Endothelial cell of umbilical vein (primary cell): ENCODE results near the gene DNAJC4. TPM values are rescaled to one million over a fixed set of nuclear protein-coding genes. Genes with fewer than 3 reads are reported as not detected.

Experiments used
- BruUV-seq: library from RNA; stranded (reverse); fragments of 400-500 nt; replicated peaks from 2 replicates; lab custom pipeline; 2021; lab: Mats Ljungman, UMichigan
- CTCF ChIA-PET: fragments of 300-600, 350-600 bp; sonication (Branson Sonifier 250); formaldehyde crosslinking; loops from one replicate; lab custom pipeline; 2021; ENCODE audit warnings: antibody characterized with exemption, inconsistent platforms; lab: Charles Lee
- POLR2A ChIA-PET: fragments of 300-600, 350-600 bp; sonication (Branson Sonifier 250); formaldehyde crosslinking; loops from one replicate; lab custom pipeline; 2021; ENCODE audit warnings: antibody characterized with exemption, inconsistent platforms; lab: Charles Lee
- DNase-seq: peaks from one replicate; pipeline ENCODE4 v3.0.0-alpha.2; 2011; ENCODE audit warnings: low read depth, low spot score
- FAIRE-seq: peaks from 2 replicates; lab custom pipeline; 2011; peaks lifted over from hg19 to GRCh38; lab: Jason Lieb, UNC
- H2AFZ ChIP-seq: 2 replicates; pipeline ENCODE4 v1.6.0; 2012; ENCODE audit warnings: low read depth, low read length, control low read depth, inconsistent platforms
- H3K27ac ChIP-seq: 2 replicates; pipeline ENCODE4 v1.5.1; 2011; ENCODE audit warnings: low read depth, mild to moderate bottlenecking, control low read depth, low read length, moderate library complexity; ENCODE audit not compliant: insufficient read depth
- H3K27me3 ChIP-seq, 2 experiments: 2 replicates each; pipeline versions ENCODE4 v1.6.0 to v1.6.1; 2011; ENCODE audit warnings: low read length in 2 of 2, mixed read lengths in 1 of 2; ENCODE audit not compliant: control insufficient read depth in 2 of 2, insufficient read depth in 2 of 2
- H3K36me3 ChIP-seq, 2 experiments: 2 replicates in 1 of 2; 3 replicates in 1 of 2; pipeline ENCODE4 v1.5.1; 2011; ENCODE audit warnings: low read length in 2 of 2, mild to moderate bottlenecking in 1 of 2, moderate library complexity in 1 of 2; ENCODE audit not compliant: control insufficient read depth in 2 of 2, insufficient read depth in 2 of 2; ENCODE audit errors: extremely low read depth in 1 of 2
- H3K4me1 ChIP-seq: 3 replicates; pipeline ENCODE4 v1.5.1; 2011; ENCODE audit warnings: mild to moderate bottlenecking, low read length; ENCODE audit not compliant: control insufficient read depth, insufficient read depth; ENCODE audit errors: extremely low read depth
- H3K4me2 ChIP-seq: 2 replicates; pipeline ENCODE4 v1.6.1; 2011; ENCODE audit warnings: low read length, control low read depth, mixed read lengths; ENCODE audit not compliant: insufficient read depth
- H3K4me3 ChIP-seq, 3 experiments: fragments of 200-600 bp in 1 of 3; sonication (generic), shearing (Covaris generic) in 1 of 3; replicated peaks in 1 of 3; 2 replicates each; pipeline ENCODE4 v1.5.1; 2011 to 2016; ENCODE audit warnings: control low read depth in 3 of 3, low read length in 3 of 3, mild to moderate bottlenecking in 2 of 3, inconsistent platforms in 1 of 3, low read depth in 1 of 3, moderate library complexity in 1 of 3; ENCODE audit not compliant: insufficient read depth in 1 of 3
- H3K79me2 ChIP-seq: 2 replicates; pipeline ENCODE4 v1.6.0; 2012; ENCODE audit warnings: low read length, inconsistent platforms; ENCODE audit not compliant: control insufficient read depth, insufficient read depth
- H3K9ac ChIP-seq: replicated peaks from 2 replicates; pipeline ENCODE3; 2011; ENCODE audit warnings: low read length, control low read depth; ENCODE audit not compliant: insufficient read depth; ENCODE audit errors: extremely low read depth
- H3K9me1 ChIP-seq: replicated peaks from 3 replicates; pipeline ENCODE4 v1.6.0; 2011; ENCODE audit warnings: mild to moderate bottlenecking, low read length; ENCODE audit not compliant: control insufficient read depth, insufficient read depth; ENCODE audit errors: extremely low read depth
- H3K9me3 ChIP-seq: replicated peaks from 2 replicates; pipeline ENCODE4 v1.5.1; 2012; ENCODE audit warnings: low read length, inconsistent platforms; ENCODE audit not compliant: control insufficient read depth, insufficient read depth
- H4K20me1 ChIP-seq: replicated peaks from 2 replicates; pipeline ENCODE3; 2011; ENCODE audit warnings: mild to moderate bottlenecking, low read length; ENCODE audit not compliant: control insufficient read depth, insufficient read depth; ENCODE audit errors: extremely low read depth
- EZH2 ChIP-seq: IDR thresholded peaks from 2 replicates; pipeline ENCODE4 v1.6.1; 2012; ENCODE audit warnings: borderline replicate concordance, low read depth, mild to moderate bottlenecking, moderate library complexity, low read length, inconsistent platforms; ENCODE audit not compliant: severe bottlenecking
- FOS ChIP-seq: IDR thresholded peaks from 2 replicates; pipeline ENCODE4 v1.6.1; 2011; ENCODE audit warnings: mild to moderate bottlenecking, low read length, moderate library complexity, borderline replicate concordance; ENCODE audit not compliant: insufficient read depth
- GATA2 ChIP-seq: IDR thresholded peaks from 2 replicates; pipeline ENCODE4 v1.7.0; 2011; ENCODE audit warnings: low read depth, mild to moderate bottlenecking, moderate library complexity, mixed read lengths, low read length; ENCODE audit not compliant: insufficient read length, insufficient read depth
- JUN ChIP-seq: IDR thresholded peaks from 2 replicates; pipeline ENCODE4 v1.6.1; 2011; ENCODE audit warnings: borderline replicate concordance, low read depth; ENCODE audit not compliant: insufficient read length, insufficient read depth
- MYC ChIP-seq: IDR thresholded peaks from one replicate; pipeline ENCODE4 v1.6.1; 2011; ENCODE audit warnings: mild to moderate bottlenecking, low read depth, low read length
- POLR2A ChIP-seq: IDR thresholded peaks from 2 replicates; pipeline ENCODE4 v1.6.1; 2012; ENCODE audit warnings: low read depth, mild to moderate bottlenecking, control low read depth, low read length
- POLR2AphosphoS5 ChIP-seq: IDR thresholded peaks from 2 replicates; pipeline ENCODE4 v1.6.1; 2012; ENCODE audit warnings: low read depth, mild to moderate bottlenecking, control low read depth, low read length, moderate library complexity; ENCODE audit not compliant: insufficient read depth
- dilution Hi-C: fragments of 300-500 bp; cut with MboI; formaldehyde crosslinking; loops from one replicate; pipeline ENCODE4 v1.15.0; 2019; ENCODE audit warnings: low sequenced_read_pairs; ENCODE audit not compliant: extremely low pct_ligation_motif_present
- intact Hi-C: fragments of 100-400 bp; cut with micrococcal nuclease; formaldehyde crosslinking; loops from one replicate; pipeline ENCODE4 v1.10.0; 2022
- polyA plus RNA-seq, 4 experiments: library from polyadenylated mRNA; depleted of rRNA in 3 of 4; stranded (reverse) in 3 of 4; unstranded in 1 of 4; fragments of >200 nt; gene quantifications; 2 replicates each; pipeline versions ENCODE4 v1.2.1 to v1.2.3, GENCODE V29; 2011 to 2012; ENCODE audit warnings: missing spikeins in 1 of 4
- total RNA-seq: library from RNA; stranded (reverse); gene quantifications from 2 replicates; pipeline ENCODE4 v1.2.3, GENCODE V29; 2021
- TF ChIP-seq, protein P1 (sequence below), 2 donors: IDR thresholded peaks; 1 replicate in 1 of 2; 2 replicates in 1 of 2; pipeline ENCODE4 v1.5.1; 2011; ENCODE audit warnings: low read length in 2 of 2, mild to moderate bottlenecking in 2 of 2, moderate library complexity in 2 of 2, control low read depth in 1 of 2, inconsistent platforms in 1 of 2, low read depth in 1 of 2; ENCODE audit not compliant: insufficient read depth in 1 of 2; ENCODE audit errors: extremely low read depth in 1 of 2
- TF ChIP-seq, protein P2 (sequence below): IDR thresholded peaks from 2 replicates; pipeline ENCODE4 v1.6.1; 2011; ENCODE audit not compliant: insufficient read depth, insufficient read length

Gene DNAJC4
- total and polyA plus RNA-seq, 2 donors (not counting 3 experiments of a cell fraction or from before 2014, with no cell fraction given), result 23.5 to 41.2 TPM

DNA sequence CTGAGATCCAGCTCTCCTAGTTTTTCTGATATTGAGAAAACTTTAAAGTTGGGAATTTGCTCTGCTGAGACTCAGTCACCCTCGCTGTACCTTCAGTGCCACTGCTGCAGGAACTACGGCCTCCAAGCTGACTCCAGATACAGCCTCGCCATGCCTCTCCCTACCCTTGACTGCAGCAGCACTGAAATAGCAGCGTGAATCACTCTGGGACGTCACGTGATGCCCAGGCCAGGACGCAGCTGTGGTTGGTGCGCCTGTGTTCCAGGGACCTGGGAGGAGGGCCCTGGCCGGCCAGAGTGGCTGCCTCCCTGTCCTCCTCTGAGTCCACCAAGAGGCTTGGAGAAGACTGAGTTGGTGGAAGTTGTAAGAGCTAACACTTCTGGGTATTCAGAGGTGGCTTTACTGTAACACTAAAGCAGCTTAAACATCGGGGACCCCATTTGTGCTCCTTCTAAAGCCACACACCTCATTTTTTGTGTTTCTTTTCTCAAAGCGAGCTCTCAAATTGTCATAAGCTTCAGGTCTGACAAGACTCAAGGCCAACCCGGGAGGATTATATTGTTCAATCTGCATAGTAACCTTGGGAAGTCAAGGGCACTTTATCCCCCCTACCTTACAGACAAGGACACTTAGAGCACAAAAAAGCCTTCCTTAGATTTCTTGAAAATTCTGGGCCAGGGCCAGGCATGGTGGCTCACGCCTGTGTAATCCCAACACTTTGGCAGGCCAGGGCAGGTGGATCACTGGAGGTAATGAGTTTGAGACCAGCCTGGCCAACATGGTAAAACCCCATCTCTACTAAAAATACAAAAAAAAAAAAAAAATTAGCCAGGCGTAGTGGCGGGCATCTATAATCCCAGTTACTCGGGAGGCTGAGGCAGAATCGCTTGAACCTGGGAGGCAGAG lies 48.6 kb upstream of the DNAJC4 start:
- intact Hi-C loops (loop anchor here (1.0 kb wide), 1 partner anchor 15 kb away; the partner anchor contains the start of gene MACROD1), dilution Hi-C loops (no loop called here)
- no peak overlapping the region for H3K9ac ChIP-seq
- no peaks in the 10 kb centered on the region for H3K9me1 ChIP-seq
- FAIRE-seq, result peak; percentile 99
- peak overlapping the region; percentile 22 for H2AFZ ChIP-seq
- POLR2A ChIA-PET, result interaction anchor here (0.9 to 1.6 kb wide), 2 partner anchors 16 to 136 kb away, joined by 3 to 6 read pairs; partner anchors contain the start of genes MACROD1, PRDX5 and TRMT112
- H3K27me3 ChIP-seq, result no peaks in the 10 kb centered on the region
- H3K27ac ChIP-seq, result peak overlapping the region; percentile 29
- H3K4me2 ChIP-seq, result no peak overlapping the region
- H4K20me1 ChIP-seq, result no peaks in the 10 kb centered on the region
- BruUV-seq, result no TSS peak
- H3K79me2 ChIP-seq, result peaks cover 17% of the 10 kb centered on the region
- CTCF ChIA-PET, result interaction anchor here (0.6 to 1.6 kb wide), 9 partner anchors 15 to 180 kb away, joined by 3 to 5 read pairs (median 3); partner anchors contain the start of gene MACROD1
- no peaks in the 10 kb centered on the region for H3K36me3 ChIP-seq
- no peak overlapping the region for H3K4me3 ChIP-seq
- DNase-seq, result peak; percentile 95
- no peaks in the 10 kb centered on the region for H3K9me3 ChIP-seq
- H3K4me1 ChIP-seq, result peaks cover 14% of the 10 kb centered on the region
- TF ChIP-seq MYC (no peak), FOS (peak; percentile 73), POLR2AphosphoS5 (peak; percentile 83), EZH2 (no peak), JUN (peak; percentile 67), GATA2 (no peak), POLR2A (peak; percentile 89)
- TF ChIP-seq, protein P1, sequence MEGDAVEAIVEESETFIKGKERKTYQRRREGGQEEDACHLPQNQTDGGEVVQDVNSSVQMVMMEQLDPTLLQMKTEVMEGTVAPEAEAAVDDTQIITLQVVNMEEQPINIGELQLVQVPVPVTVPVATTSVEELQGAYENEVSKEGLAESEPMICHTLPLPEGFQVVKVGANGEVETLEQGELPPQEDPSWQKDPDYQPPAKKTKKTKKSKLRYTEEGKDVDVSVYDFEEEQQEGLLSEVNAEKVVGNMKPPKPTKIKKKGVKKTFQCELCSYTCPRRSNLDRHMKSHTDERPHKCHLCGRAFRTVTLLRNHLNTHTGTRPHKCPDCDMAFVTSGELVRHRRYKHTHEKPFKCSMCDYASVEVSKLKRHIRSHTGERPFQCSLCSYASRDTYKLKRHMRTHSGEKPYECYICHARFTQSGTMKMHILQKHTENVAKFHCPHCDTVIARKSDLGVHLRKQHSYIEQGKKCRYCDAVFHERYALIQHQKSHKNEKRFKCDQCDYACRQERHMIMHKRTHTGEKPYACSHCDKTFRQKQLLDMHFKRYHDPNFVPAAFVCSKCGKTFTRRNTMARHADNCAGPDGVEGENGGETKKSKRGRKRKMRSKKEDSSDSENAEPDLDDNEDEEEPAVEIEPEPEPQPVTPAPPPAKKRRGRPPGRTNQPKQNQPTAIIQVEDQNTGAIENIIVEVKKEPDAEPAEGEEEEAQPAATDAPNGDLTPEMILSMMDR (IDR thresholded peaks at IDR 0.05; ENCODE audit: extremely low read depth in 1 of 2, insufficient read depth in 1 of 2, low read depth in 1 of 2, low read length in 2 of 2), result no peak
- TF ChIP-seq, protein P2, sequence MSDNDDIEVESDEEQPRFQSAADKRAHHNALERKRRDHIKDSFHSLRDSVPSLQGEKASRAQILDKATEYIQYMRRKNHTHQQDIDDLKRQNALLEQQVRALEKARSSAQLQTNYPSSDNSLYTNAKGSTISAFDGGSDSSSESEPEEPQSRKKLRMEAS, result peak; percentile 97
